SIG-M5 treated with dmso at 0.1 percent for 504 hours (cell line): Measurements from ENCODE around the gene MAP3K21.

Experiments used
- DNase-seq: peaks from one replicate; lab custom pipeline; 2025; ENCODE audit not compliant: unreplicated experiment; lab: John Stamatoyannopoulos, UW

The MAP3K21 gene

DNA sequence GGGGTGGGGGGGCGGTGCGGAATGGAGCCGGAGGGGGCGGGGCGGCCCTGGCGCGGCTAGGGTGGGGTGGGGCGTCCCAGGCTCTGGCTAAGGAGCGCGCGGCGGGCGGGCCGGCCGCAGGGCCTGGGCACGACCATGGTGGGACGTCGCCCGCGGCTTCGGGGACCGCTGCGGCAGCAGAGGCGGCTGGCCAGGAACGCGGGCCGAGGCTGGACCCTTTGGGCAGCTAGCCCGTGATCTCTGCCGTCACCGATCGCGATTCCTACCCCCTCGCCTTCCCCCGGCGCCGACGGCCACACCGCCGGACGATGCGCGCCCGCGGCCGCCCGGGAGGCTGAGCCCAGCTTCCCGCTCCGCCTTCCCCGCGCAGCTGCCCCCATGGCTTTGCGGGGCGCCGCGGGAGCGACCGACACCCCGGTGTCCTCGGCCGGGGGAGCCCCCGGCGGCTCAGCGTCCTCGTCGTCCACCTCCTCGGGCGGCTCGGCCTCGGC is at the start of gene MAP3K21:
MAP3K21 (plus strand) TSS at position 74 of the 491 bp plus-strand sequence; CDS start at position 379, 305 bp downstream.
- no peak for DNase-seq

DNA sequence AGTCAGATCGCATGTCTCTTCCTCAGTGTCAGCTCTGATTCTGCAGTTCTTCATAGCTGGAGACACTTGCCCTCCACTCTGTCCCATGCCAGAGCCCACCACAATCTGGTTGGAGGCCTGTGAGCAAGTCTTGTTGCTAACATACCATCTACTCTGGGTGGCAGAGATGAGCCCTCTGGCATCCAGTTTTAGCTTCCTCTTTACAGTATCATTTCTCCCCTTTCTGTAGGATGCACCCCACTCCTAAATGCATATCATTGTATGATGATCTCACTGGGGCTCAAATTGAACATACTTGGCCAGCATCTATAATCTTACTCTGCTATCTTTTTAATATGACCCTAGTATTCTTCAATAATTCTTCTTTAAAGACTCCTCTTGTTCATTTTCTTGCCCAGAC is 48.9 kb upstream of the MAP3K21 start:
- peak; percentile 74 for DNase-seq

DNA sequence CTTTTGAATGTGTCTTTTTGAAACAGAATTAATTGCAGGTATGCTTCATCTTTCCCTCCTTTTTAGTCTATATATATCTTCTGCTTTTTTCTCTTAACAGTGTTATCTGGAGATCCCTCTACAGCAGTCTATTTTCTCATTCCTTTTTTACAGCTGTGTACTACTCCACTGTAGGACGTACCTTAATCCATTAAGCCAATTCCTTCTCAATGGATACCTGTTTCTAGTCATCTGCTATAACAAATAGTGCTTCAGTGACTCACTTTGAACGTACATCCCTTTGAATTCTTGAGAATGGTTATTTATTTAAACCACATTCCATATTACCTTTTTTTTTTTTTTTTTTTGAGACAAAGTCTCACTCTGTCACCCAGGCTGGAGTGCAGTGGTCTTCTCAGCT is 47.6 kb upstream of the MAP3K21 start:
- no peak for DNase-seq

DNA sequence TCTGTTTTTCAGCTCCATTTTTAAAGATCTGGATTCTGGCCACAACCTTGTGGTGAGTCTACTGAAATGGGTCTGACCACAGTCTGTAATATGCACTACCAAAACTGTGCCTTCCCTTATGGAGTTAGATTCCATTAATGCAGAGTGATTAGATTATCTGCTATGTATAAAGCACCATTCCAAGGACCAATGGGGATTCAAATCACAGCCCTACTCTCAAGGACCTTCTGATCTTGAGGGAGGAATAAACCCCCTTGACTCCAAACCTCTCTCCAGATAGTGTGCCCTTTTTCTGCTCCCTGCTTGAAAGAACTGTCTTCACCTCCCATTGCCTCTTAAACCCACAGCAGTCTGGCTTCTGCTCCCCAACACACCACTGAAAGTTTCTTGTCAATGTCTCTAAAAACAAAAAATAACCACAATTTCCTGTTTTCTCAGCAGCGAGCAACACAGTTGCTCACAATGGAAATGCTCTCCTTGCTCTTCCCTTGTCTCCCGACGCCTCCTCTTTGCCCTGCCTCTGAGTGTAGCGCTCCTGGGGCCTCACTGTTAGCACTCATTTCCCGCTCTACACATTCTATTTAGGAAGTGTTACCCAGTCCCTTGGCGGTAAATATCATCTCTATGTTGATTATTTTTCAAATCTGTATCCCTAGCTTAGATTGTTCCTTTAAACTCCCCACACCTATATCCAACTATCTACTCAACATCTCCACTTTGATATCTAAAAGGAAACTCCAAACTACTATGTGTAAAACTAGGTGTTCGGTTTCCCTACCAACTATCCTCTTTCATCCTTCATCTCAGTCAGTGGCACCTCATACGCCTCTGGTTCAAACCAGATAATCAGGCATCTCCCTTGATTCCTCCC is 45.6 kb upstream of the MAP3K21 start:
- peak; percentile 80 for DNase-seq

DNA sequence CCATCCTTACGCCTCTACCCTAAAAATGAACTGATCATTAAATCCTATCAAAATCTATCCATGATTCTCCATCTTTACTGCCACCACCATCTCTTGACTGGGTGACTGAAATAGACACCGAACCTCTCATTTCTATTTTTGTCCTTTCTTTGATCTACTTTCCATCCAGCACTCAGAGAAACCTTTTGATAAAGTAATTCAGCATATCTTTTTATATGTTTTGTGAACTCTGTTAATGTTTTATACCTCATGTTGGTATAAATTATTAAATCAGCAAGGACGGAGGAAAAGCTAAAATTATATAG is 45.0 kb upstream of the MAP3K21 start:
- no peak for DNase-seq

DNA sequence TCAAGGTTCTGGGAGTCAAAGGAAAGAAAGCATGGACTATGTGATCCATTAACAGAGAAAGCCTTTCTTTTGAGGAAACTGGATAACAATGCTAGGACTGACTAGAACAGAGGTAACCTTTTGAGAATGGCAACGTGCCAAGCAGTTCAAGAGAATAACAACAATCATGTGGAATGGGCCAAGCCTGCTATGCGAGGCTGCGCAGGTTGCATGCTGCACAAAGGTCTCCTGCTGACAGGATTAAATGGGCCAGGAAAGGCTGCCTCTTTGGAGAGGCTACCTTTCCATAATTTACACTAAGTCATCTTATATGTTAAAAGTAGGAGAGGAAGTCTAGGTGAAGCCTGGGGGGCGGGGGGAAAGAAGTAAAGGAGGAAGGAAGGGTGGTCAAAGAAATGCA is 37.8 kb upstream of the MAP3K21 start:
- no peak for DNase-seq

DNA sequence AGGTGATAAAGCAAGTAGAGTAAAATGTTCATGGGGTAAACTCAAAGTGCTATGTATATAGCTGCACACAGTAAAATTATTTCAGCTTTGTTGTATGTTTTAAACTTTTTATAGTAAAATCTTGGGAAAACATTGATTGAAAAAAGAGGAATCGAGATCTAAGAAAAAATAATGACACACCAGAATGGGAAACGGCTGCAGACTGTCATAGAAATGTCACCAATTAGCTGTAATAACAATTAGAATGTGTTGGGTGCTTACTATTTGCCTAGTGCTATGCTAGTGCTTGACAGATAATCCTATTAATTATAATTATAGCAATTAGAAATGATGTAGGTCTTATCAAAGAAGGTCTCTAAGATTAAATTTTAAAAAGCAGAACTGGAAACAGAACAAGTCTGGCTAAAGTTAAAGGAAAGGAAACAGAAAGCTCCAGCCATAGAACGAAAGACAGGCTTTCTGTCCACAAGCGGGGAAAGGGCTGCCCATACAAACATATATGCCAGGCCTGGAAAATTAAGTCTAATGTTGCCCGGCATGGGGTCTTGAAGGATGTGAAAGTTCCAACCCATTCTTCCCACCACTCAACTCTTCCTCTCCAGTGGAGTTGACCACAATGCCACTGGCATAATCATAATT is 37.0 kb upstream of the MAP3K21 start:
- peak; percentile 15 for DNase-seq

DNA sequence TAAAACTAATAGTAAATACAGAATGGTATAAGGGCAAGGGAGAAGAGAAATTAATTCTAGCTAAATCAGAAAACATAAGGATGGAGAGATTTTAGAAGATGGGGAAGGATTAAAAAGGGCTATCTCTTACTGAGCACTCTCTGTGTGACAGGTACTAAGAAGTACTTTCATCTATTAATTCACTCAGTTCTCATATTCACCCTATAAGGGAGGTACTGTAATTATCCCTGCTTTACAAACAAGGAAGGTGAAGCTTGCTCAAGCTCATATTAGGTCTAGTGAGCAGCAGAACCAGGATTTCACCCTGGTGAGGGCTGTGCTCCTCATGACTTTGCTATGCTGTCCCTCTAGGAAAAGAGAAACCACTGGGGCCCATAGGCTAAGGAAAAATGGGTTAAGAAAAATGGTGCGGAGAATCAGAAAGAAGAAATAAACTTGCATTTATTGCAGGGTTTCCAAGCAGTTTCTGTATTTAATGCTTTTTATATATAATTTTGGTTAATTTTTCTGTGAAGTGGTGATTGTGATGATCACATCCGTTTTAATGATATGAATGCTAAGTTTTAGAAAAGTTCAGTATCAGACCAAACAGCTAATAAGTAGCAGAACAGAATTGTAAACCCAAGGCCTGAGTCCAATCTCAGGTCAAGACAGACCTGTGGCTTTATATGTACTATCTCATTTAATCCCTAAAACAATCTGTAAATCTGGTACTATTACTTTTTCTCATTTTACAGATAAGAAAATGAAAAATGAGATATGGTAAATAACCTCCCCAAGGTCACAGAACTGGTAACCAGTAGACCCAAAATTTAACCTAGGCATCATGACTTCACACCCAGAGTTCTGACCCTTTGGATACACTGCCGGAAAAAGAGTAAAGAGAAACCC is 33.7 kb upstream of the MAP3K21 start:
- DNase-seq: no peak

DNA sequence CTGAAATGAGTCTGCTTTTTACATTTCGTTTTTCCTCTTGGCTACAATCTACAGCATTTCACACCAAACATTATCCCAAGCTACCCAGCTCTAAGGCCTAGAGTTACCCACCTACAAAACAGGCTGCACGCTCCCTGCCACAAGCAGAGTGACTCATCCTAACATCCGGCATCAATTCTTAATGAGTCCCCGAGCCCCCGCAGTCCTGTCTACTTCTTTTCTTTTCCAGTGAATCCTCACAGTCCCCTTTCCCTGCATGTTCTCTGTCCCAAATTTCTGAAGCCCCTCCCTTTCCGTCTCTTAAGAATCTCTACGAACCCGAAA is 32.6 kb upstream of the MAP3K21 start:
- DNase-seq: peak; percentile 88

DNA sequence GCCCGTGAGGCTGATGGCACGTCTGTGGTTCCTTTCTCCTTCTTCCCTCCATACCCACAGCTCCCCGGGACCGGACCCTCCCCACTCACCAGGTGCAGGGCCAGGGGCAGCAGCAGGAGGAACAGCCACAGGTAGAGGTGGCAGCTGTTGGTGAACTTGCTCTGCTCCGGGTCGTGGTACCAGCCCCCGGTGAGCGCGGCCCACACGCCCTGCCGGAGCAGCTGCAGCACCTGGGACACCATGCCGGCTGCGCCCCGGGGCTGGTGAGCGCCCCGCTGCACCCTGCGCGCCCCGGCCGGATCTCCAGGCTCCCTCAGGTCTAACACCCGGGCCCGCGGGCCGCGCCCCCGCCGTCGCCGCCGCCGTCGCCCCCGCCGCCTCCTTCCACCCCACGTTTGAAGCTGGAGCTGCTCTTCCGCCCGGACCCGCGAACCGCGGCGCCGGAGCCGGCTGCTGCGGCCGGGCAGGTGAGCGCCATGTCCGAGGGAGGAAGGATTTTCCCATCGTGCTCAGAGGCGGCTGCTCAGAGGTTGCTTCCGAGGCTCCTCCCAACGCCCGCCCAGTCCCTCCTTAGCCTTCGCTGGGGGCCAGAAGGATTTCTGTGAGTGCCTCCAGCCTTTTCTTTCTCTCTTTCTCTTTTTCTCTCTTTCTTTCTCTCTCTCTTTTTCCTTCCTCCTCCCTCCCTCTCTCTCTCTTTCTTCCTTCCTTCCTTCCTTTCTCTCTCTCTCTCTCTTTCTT is 32.1 kb upstream of the MAP3K21 start, which contains the start of gene PCNX2:
PCNX2 (minus strand) TSS at position 489 of the 738 bp plus-strand sequence; CDS start at position 242, 247 bp downstream.
- peak; percentile 78 for DNase-seq

DNA sequence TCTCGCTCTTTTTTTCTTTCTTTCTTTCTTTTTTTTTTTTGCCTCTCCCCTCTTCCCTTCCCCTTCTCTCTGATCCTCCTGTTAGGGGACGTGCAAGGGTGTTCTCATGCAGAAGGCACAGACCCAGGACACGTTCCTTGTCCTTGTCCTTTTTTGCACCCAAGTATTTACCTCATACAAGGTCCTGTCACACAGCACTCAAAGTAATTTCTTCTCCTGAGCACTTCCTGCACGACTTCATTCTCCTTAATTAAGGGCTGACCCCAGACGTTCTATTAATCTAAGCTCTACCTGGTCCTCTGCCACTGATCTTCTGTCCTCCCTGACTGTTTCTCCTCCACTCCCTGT is 31.6 kb upstream of the MAP3K21 start:
- no peak for DNase-seq

DNA sequence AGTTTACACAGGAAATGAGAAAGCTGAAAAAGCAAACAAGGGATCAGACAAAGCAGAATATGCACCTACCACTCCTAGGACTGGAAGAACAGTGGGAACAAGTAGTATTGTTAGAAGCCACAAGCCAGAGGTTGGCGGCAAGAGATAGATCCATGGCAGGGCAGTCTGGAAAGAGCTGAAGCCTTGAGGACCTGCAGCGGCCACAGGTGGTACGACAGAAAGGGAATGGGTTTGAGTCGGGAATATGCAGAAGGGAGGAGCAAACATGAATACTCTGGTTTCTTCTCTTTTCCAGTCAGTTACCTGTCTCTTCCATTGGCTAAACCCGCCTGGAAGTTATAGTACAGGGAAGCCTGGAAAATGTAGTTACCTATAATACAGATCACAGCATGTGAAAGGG is 28.1 kb upstream of the MAP3K21 start:
- no peak for DNase-seq

DNA sequence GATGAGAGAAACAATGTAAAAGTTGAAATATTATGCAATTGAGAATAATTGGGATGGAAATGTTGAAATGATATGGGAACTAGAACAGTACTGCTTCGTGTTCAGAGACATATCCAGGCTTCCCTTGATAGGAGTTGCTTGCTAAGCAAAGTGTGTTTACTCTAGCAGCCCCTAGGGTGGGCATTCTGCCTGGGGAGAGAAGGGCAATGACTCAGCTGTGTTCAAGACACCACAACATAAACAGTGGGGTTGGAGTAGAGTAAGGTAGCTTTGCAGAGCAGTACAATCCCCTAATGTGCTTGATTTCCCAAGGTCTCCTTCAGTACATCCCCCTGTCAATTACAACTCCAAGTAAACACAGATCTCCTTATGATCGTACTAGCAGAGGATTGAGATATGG is 27.2 kb upstream of the MAP3K21 start:
- DNase-seq: no peak

DNA sequence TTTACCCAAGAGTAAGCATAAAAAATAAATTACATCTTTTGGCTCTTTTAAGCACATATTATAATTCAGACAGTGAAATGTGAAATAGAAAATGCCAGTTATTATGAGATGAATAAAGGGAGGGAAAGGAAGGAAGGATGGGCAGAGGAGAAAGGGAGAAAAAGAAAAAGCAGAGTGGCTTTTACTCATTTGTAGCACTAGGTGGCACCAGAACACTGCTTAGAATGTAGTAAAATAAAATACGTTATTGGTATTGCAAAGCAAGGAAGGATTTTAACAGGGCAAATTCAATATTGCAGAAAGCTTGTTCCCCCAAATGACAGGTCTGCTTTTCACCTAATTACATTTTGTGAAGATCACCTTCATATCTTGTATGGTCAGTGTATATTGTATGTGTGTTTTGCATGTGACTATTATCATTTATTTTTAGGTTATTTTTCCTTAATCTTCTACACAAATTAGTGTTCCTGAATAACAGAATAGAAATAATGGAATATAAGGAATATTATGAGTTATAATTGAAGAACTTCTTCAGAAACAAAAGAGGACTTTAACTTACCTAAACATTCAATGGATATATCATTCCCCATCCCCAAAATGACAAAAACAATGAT is 22.9 kb upstream of the MAP3K21 start:
- peak; percentile 63 for DNase-seq

DNA sequence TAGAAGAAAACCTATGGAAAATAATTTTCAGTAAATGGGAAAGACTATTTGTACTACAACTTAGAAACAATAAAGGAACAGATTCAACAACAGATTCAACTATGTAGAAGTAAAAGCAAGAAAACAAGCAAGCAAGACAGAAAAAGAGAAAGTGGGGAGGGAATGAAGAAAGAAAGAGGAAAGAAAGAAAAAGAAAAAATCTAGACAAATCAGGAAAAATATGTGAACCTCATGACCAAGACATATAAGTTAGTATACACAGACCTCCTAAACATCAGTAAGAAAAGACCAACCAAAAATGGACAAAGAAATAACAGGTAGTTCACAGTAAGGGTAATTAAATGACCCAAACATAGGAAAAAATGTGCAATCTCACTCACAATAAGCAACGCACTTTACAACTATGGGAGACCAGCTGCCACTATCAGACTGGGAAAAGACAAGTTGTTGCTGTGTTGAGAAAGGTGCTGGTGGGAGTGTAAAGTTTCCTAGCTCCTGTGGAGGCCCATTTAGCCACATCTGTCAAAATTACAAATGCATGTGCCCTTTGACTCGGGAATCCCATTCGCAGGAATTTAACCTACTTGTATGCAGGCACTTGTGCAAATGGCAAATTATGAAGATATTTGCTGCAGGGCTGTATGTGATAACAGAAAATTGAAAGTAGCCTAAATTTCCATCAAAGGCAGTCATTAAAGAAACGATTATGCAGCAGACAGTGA is 13.9 kb upstream of the MAP3K21 start:
- DNase-seq: no peak

DNA sequence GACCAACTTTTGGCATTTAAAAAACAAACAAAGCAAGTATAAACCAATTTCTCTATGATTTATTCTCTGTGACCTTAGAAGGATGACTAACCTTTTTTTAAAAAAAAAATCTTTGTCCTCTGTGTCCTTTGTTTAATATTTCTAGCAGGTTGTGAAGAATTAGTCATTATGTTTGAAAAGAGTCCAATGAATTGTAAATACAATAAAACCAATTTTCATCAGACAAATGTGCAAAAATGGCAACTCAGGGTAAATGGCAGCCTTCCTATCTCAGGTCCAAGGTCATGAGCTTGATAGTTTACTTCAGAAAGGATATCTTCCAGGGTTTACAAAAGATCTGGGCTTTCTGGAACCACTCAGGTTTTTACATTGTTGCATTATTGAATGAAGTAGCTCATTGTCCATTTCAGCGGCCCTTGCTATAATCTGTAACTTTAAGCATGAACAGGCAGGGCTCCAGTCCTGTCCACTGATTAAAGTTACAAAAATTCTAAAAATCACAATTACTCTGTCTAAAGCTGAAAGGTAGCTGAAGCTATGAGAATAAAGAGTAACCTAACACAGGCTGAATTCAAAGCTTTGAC is 11.7 kb upstream of the MAP3K21 start:
- no peak for DNase-seq

DNA sequence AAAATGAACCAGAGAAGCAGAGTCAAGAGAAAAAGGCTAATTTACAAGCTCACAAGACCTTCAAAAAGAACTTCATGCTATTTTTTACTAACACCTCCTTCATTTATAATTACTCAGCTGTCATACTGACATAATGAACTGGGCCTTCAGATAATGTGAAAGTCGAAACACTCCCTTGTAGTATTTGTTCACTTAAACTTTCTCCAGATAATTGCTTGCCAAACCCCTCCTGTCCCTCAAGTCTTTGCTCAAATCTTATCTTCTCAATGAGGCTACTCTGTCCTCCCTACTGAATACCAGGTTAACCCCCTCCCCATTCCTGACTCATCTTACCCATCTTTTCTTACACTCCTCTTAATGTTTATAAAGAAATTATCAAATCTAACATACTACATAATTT is 11.1 kb upstream of the MAP3K21 start:
- no peak for DNase-seq

DNA sequence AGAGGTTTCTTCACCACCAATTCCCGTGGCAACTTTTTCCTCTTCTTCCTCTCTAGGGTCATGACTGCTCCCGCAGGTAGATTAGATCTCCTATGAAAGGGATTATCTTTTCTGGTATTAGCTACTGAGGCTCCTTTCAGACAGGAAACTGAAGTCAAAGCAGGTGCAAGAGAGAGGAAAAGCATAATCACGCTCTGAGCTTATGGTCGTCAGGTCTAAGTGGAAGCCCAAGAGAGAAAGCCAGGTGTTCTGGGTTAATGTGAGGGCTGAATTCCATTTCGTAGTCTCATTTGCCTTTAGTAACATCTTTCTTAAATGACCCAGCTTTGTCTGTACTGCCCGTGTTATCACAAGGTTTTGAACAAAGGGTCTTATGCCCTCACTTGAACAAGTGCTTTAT is 8.3 kb upstream of the MAP3K21 start:
- DNase-seq: no peak

DNA sequence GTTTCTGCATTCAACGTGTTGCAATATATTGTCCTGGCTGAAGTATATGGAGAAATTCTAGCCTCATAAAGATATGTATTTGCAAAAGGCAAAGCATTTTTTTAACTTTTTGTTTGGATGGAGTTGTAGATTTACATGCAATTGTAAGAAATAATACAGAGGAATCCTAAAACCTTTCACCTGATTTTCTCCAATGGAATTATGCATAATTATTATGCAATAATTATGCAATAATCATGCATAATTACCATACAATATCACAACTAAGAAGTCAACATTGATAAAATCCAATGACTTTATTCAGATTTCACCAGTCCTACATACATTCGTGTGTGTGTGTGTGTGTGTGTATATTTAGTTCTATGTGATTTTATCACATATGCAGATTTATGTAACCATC is 7.5 kb upstream of the MAP3K21 start:
- no peak for DNase-seq

DNA sequence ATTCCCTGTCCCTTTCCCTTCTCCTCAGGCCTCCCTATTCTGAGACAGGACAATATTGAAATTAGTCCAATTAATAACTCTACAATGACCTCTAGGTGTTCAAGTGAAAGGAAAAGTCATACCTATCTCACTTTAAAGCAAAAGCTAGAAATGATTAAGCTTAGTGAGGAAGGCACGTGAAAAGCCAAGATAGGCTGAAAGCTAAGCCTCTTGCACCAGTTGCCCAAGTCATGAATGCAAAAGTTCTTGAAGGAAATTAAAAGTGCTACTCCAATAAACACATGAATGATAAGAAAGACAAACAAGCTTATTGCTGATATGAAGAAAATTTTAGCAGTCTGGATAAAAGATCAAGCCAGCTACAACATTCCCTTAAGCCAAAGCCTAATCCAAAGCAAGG is 3.8 kb upstream of the MAP3K21 start:
- no peak for DNase-seq
